ENCODE results near the gene MOSPD2.

The MOSPD2 gene

DNA sequence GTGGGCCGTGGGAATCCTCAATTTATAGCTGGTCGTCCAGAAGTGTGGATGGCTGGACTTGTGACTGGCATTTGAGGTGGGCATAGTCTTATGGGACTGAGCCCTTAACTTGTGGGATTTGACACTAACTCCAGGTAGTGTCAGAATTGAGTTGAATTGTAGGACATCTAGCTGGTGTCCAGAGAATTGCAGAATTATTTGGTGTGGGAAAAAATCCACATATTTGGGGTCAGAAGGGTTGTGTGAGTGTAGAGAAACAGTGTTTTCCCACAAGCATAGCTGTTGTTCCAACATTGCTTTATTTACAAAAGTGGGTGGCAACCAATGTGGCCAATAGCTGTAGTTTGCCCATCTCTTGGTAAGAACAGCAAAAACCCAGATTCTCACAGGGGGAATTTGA lies 91.3 kb downstream of the MOSPD2 start:
- no peak overlapping the region for H3K9ac ChIP-seq (ENCODE audit: low read length)
- no peak overlapping the region for H3K4ac ChIP-seq (ENCODE audit: low read depth, low read length)
- no peaks in the 10 kb centered on the region for H3K36me3 ChIP-seq (ENCODE audit: control insufficient read depth in 1 of 2, insufficient read depth in 2 of 2, low read length in 2 of 2)
- no peaks in the 10 kb centered on the region for H3K9me3 ChIP-seq (ENCODE audit: insufficient read depth, low read depth, low read length)
- no peak overlapping the region for H3K4me3 ChIP-seq (ENCODE audit: low read depth, low read length)
- no peak for DNase-seq
- H3K18ac ChIP-seq (ENCODE audit: low read length): no peak overlapping the region
- H4K12ac ChIP-seq (ENCODE audit: low read depth, low read length): no peak overlapping the region
- no peak overlapping the region for H3K14ac ChIP-seq (ENCODE audit: low read length)
- H4K91ac ChIP-seq (ENCODE audit: low read depth, low read length): no peak overlapping the region
- no peak overlapping the region for H3K23ac ChIP-seq (ENCODE audit: low read length)
- no peaks in the 10 kb centered on the region for H3K79me2 ChIP-seq (ENCODE audit: control insufficient read depth, insufficient read depth, low read length, poor library complexity)
- H2AK5ac ChIP-seq (ENCODE audit: low read length): no peak overlapping the region
- no peak overlapping the region for H3K4me2 ChIP-seq (ENCODE audit: low read length)
- no peak overlapping the region for H2BK120ac ChIP-seq (ENCODE audit: insufficient read depth, low read length, poor library complexity)
- H2AFZ ChIP-seq (ENCODE audit: insufficient read depth, low read length, poor library complexity): no peak overlapping the region
- no peaks in the 10 kb centered on the region for H3K4me1 ChIP-seq (ENCODE audit: control insufficient read depth in 1 of 2, insufficient read depth in 2 of 2, low read length in 2 of 2)
- H4K8ac ChIP-seq (ENCODE audit: low read depth, low read length): no peak overlapping the region
- H2BK5ac ChIP-seq (ENCODE audit: low read depth, low read length, poor library complexity): no peak overlapping the region
- H3K27ac ChIP-seq (ENCODE audit: low read depth, low read length): no peak overlapping the region
- H2BK12ac ChIP-seq (ENCODE audit: low read length): no peak overlapping the region
- no CpG with 5 or more reads among the region's 2 CpGs for WGBS (ENCODE audit: extremely low coverage, insufficient coverage, insufficient read length)
- H3K27me3 ChIP-seq (ENCODE audit: insufficient read depth, low read length): no peaks in the 10 kb centered on the region
- no peaks in the 10 kb centered on the region for H3K79me1 ChIP-seq (ENCODE audit: low read length)
